ENCODE measurements around the gene OR52I1. TPM values are rescaled to one million over a fixed set of nuclear protein-coding genes. Genes with fewer than 3 reads are reported as not detected.

OR52I1 gene
- total RNA-seq, 3 donors from 2014 or later, result not detected

- Histone ChIP-seq H3K36me3 (no peaks in the 10 kb centered on the region), H3K27me3 (no peaks in the 10 kb centered on the region), H3K9me3 (no peaks in the 10 kb centered on the region), H3K4me1 (no peaks in the 10 kb centered on the region), H3K27ac (no peak overlapping the region), H3K4me3 (no peak overlapping the region)
- DNase-seq (ENCODE audit: low spot score in 2 of 2), result no peak
- no peak for TF ChIP-seq POLR2A (IDR thresholded peaks at IDR 0.05)
- TF ChIP-seq POLR2AphosphoS5 (IDR thresholded peaks at IDR 0.05), result no peak
- TF ChIP-seq CTCF (IDR thresholded peaks at IDR 0.05), result no peak
- intact Hi-C loops (cut with DNase I; ENCODE audit: low total_unique reads), result no loop called here
Measured at GRCh38 chr11:4577761-4578160, 16.1 kb upstream of the OR52I1 start.

DNA sequence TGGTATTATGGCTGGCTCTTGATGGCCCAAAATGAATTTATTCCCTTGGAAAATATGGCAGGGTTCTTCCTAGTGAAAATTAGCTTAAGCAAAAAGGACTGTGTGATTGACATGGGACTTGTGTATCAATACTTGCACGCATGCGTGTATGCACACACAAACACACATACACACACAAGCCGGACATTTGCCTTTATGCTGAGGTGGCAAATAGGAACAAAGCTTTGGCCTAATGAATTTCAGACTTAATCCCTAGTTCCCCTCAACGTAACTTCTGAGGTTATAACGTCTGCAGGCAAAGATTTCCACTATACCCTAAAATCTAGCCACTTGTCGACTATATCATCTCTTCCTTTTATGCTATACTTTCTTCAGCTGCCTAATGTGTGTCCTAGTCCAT is 15.2 kb upstream of the OR52I1 start:
- Histone ChIP-seq H3K36me3 (no peaks in the 10 kb centered on the region), H3K4me3 (no peak overlapping the region), H3K9me3 (no peaks in the 10 kb centered on the region), H3K27ac (no peak overlapping the region), H3K27me3 (no peaks in the 10 kb centered on the region), H3K4me1 (no peaks in the 10 kb centered on the region)
- DNase-seq (ENCODE audit: low spot score in 2 of 2), result no peak
- TF ChIP-seq CTCF (IDR thresholded peaks at IDR 0.05), result no peak
- intact Hi-C loops (cut with DNase I; ENCODE audit: low total_unique reads), result no loop called here

DNA sequence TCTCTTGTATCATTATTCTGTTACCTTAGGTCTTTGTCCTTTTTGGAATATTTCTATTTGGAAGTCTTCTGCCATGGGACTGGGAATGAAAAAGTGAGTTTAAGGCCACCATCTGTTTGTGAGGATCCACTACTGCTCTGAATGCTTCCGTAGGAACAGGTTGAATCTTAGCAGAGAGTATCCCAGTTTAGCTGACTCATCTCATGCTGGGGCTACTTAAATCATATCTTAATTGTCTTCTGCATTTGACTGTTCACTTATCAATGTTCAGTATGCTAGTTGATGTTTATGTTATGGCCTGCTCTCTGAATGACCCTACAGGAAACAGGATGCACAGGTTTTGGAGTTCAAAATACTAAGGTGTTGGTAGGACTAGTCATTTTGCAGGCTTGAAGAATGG is 13.7 kb upstream of the OR52I1 start:
- no peak for DNase-seq (ENCODE audit: low spot score in 2 of 2)
- Histone ChIP-seq H3K27me3 (peaks cover 0 to 1% of the 10 kb centered on the region in 2 donors), H3K36me3 (no peaks in the 10 kb centered on the region), H3K9me3 (no peaks in the 10 kb centered on the region), H3K4me3 (no peak overlapping the region), H3K4me1 (no peaks in the 10 kb centered on the region), H3K27ac (no peak overlapping the region)
- intact Hi-C loops (cut with DNase I; ENCODE audit: low total_unique reads), result no loop called here
- TF ChIP-seq CTCF (IDR thresholded peaks at IDR 0.05), result no peak
- no peak for TF ChIP-seq POLR2A (IDR thresholded peaks at IDR 0.05)
- no peak for TF ChIP-seq POLR2AphosphoS5 (IDR thresholded peaks at IDR 0.05)

DNA sequence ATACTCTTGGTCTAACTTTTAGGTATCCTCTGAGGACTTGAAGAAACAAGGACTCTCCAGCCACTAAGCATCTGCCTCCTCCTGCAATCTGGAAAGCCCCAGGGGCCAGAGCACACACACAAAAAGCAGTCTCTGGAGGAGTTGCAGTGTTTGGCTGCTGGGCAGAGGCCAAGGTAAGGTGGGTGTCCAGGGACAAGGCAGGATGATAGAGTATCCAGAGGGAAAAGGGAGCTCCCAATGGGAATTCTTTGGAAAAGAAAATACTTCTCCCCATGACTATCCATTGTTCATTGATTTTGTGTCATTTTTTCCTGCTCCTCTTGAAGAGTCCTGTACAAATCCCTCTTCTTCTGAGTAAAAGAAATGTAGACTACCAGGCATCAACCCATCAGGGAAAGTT is 12.4 kb upstream of the OR52I1 start, which contains the start of gene OR52I2:
Gene OR52I2, plus strand, starts transcription at position 301 of the 400 bp plus-strand sequence.
- intact Hi-C loops (cut with DNase I; ENCODE audit: low total_unique reads), result no loop called here
- no peak for TF ChIP-seq POLR2AphosphoS5 (IDR thresholded peaks at IDR 0.05)
- no peak for TF ChIP-seq CTCF (IDR thresholded peaks at IDR 0.05)
- peaks cover 0 to 6% of the 10 kb centered on the region in 2 donors for H3K27me3 ChIP-seq
- H3K27ac ChIP-seq, result no peak within 1 kb of the TSS
- H3K4me1 ChIP-seq, result no peaks in the 10 kb centered on the region
- no peak within 1 kb of the TSS for H3K4me3 ChIP-seq
- DNase-seq (ENCODE audit: low spot score in 2 of 2), result no peak
- no peaks in the 10 kb centered on the region for H3K36me3 ChIP-seq
- H3K9me3 ChIP-seq, result no peaks in the 10 kb centered on the region

GRCh38 chr11:4589017-4589416 is 4.8 kb upstream of the OR52I1 start:
- DNase-seq (ENCODE audit: low spot score in 2 of 2), result no peak
- intact Hi-C loops (cut with DNase I; ENCODE audit: low total_unique reads), result no loop called here
- Histone ChIP-seq H3K27ac (no peak overlapping the region), H3K36me3 (no peaks in the 10 kb centered on the region), H3K9me3 (no peaks in the 10 kb centered on the region), H3K4me1 (no peaks in the 10 kb centered on the region), H3K4me3 (no peak overlapping the region), H3K27me3 (peaks cover 0 to 6% of the 10 kb centered on the region in 2 donors)
- TF ChIP-seq POLR2AphosphoS5 (IDR thresholded peaks at IDR 0.05), result no peak
- no peak for TF ChIP-seq CTCF (IDR thresholded peaks at IDR 0.05)
- no peak for TF ChIP-seq POLR2A (IDR thresholded peaks at IDR 0.05)
